ENCODE data around the gene FLRT3. TPM values are rescaled to one million over a fixed set of nuclear protein-coding genes. Genes with fewer than 3 reads are reported as not detected.

The FLRT3 gene
- total and polyA plus RNA-seq, 2 experiments from 2014 or later = 98.6 to 141 TPM

DNA sequence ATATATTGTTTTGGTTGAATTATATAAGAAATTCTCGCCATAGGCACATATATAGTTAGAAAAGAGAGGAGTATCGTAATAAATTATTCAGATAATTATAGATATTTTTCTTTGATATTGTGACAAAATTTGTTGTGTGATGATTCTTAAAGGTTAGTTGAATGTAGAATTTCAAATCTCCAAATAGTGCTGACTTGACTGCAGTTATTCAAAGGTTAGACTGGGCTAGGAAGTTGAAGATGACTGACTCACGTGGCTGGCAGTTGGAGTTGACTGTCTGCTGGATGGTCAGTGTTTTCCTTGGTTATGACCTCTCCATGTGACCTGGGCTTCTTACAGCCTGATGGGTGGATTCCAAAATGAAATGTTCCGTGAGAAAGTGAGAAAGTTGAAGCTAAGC lies 55.3 kb downstream of the FLRT3 start:
- Histone ChIP-seq H3K4me1 (ENCODE audit: insufficient read depth) (no peaks in the 10 kb centered on the region), H3K36me3 (replicated peaks; ENCODE audit: insufficient read depth, low read depth) (no peaks in the 10 kb centered on the region), H3K4me3 (no peak overlapping the region), H3K9me2 (replicated peaks; ENCODE audit: insufficient read depth) (peaks cover 6% of the 10 kb centered on the region), H3K9me3 (ENCODE audit: low read depth) (no peaks in the 10 kb centered on the region), H4K20me1 (ENCODE audit: insufficient read depth, poor library complexity, severe bottlenecking) (no peaks in the 10 kb centered on the region), H3K27ac (no peak overlapping the region), H3K27me3 (no peaks in the 10 kb centered on the region), H3K79me2 (no peaks in the 10 kb centered on the region), H3K4me2 (no peak overlapping the region), H2AFZ (no peak overlapping the region)
- no peak for DNase-seq (ENCODE audit: low spot score)
- TF ChIP-seq EZH2 (IDR thresholded peaks at IDR 0.05; ENCODE audit: borderline replicate concordance) (no peak), EZH2phosphoT487 (IDR thresholded peaks at IDR 0.05; ENCODE audit: low read depth, severe bottlenecking, unreplicated experiment) (no peak)
- TF ChIP-seq, protein P1, sequence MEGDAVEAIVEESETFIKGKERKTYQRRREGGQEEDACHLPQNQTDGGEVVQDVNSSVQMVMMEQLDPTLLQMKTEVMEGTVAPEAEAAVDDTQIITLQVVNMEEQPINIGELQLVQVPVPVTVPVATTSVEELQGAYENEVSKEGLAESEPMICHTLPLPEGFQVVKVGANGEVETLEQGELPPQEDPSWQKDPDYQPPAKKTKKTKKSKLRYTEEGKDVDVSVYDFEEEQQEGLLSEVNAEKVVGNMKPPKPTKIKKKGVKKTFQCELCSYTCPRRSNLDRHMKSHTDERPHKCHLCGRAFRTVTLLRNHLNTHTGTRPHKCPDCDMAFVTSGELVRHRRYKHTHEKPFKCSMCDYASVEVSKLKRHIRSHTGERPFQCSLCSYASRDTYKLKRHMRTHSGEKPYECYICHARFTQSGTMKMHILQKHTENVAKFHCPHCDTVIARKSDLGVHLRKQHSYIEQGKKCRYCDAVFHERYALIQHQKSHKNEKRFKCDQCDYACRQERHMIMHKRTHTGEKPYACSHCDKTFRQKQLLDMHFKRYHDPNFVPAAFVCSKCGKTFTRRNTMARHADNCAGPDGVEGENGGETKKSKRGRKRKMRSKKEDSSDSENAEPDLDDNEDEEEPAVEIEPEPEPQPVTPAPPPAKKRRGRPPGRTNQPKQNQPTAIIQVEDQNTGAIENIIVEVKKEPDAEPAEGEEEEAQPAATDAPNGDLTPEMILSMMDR (IDR thresholded peaks at IDR 0.05; ENCODE audit: poor library complexity) = no peak
- WGBS (ENCODE audit: low lambda C conversion rate, missing lambda C conversion rate) = 95% methylated on average over 4 of the region's 4 CpGs

Small RNA genes within 50 kb of the gene (small RNA-seq; reads per million reads assigned to genes)
- not detected for gene RNU6-228P
